Heart right ventricle (tissue), 16 donors: ENCODE measurements around the gene GALNT14. TPM values are rescaled to one million over a fixed set of nuclear protein-coding genes. Genes with fewer than 3 reads are reported as not detected.

Source experiments
- ATAC-seq, 8 donors: fragments of 200-7000 bp; cut with Tn5 transposase; one replicate each; pipeline ENCODE4 v1.9.1; 2020; ENCODE audit warnings: mild to moderate bottlenecking in 8 of 8, moderate library complexity in 8 of 8, moderate number of reproducible peaks in 1 of 8
- DNase-seq, 2 donors: peaks; one replicate each; pipeline ENCODE4 v3.0.0-alpha.2; 2020
- H3K27ac ChIP-seq, 10 donors: fragments of 200-600 bp; sonication (generic) in 2 of 10; one replicate each; pipeline versions ENCODE4 v1.5.0 to v1.8.0; 2020 to 2022; ENCODE audit warnings: mild to moderate bottlenecking in 3 of 10
- H3K27me3 ChIP-seq, 7 donors: fragments of 200-600 bp; one replicate each; pipeline ENCODE4 v1.8.0; 2021 to 2022; ENCODE audit warnings: mild to moderate bottlenecking in 2 of 7
- H3K36me3 ChIP-seq, 9 donors: fragments of 200-600 bp; sonication (generic) in 1 of 9; one replicate each; pipeline versions ENCODE4 v1.5.0 to v1.8.0; 2020 to 2022; ENCODE audit warnings: mild to moderate bottlenecking in 2 of 9
- H3K4me1 ChIP-seq, 9 donors: fragments of 200-600 bp; sonication (generic) in 1 of 9; one replicate each; pipeline versions ENCODE4 v1.5.0 to v1.8.0; 2020 to 2022; ENCODE audit warnings: mild to moderate bottlenecking in 4 of 9
- H3K4me3 ChIP-seq, 10 donors: fragments of 200-600 bp; sonication (generic) in 2 of 10; one replicate each; pipeline versions ENCODE4 v1.5.0 to v1.8.0; 2020 to 2022; ENCODE audit warnings: mild to moderate bottlenecking in 7 of 10, moderate library complexity in 2 of 10
- H3K9me3 ChIP-seq, 11 donors: fragments of 200-600 bp in 10 of 11; sonication (generic) in 2 of 11; one replicate each; pipeline versions ENCODE4 v1.5.0 to v1.8.0; 2013 to 2022; ENCODE audit warnings: mild to moderate bottlenecking in 2 of 11, control low read depth in 1 of 11, moderate library complexity in 1 of 11
- CTCF ChIP-seq, 9 donors: fragments of 200-600 bp; sonication (generic) in 2 of 9; IDR thresholded peaks; one replicate each; pipeline versions ENCODE4 v1.5.0 to v1.8.0; 2021 to 2022; ENCODE audit warnings: antibody characterized with exemption in 9 of 9, mild to moderate bottlenecking in 5 of 9, moderate library complexity in 1 of 9
- WGBS, 2 donors: extraction: QIAGEN DNeasy Blood & Tissue Kit; methylation state at CpG; one replicate each; pipeline ENCODE4 v1.1.7; 2013; ENCODE audit warnings: inconsistent platforms in 1 of 2; 5-methylcytosine and 5-hydroxymethylcytosine counted together
- intact Hi-C, 10 donors: fragments of 100-400 bp; cut with DNase I; formaldehyde crosslinking; loops; one replicate each; pipeline versions ENCODE4 v1.11.1 to v1.14.2; 2022
- polyA plus RNA-seq, 2 donors: library from polyadenylated mRNA; stranded (reverse); fragments of 200-250 nt; gene quantifications; one replicate each; pipeline ENCODE4 v1.2.3, GENCODE V29; 2013
- total RNA-seq, 10 donors: library from RNA; stranded (reverse); fragmentation: NEBNext Ultra II Directional in 3 of 10; extraction: Animal tissue kit (Norgen Biotek cat#: 25700) in 3 of 10; gene quantifications; one replicate each; pipeline versions ENCODE4 v1.2.1 to v1.2.4, GENCODE V29; 2021 to 2023
- donor health status: Arrhythmogenic right ventricular cardiomyopathy.
- donor health status: ischemic (EF 13 %, LVEDD 7.1; RV severe dilation, severe dysfunction).
- donor health status: healthy with polysubstance abuse.
- donor health status: DM: no; HTN: yes; CAD: no.
- donor health status: DM: no; HTN: no; CAD: no.
- donor health status: ischemic (EF 25% LVEDD 6.9; RV normal size, moderate dysfunction).
- donor health status: ischemic (EF 25% LVEDD 5.7; RV mildly dilated, moderate dysfunction).
- donor health status: healthy.
- donor health status: DM: yes; HTN: yes; CAD: no.
- donor health status: Ischemic cardiomyopathy.
- donor health status: ischemic (EF 35%, LVEDD 5.7; RV mildly dilated, moderate dysfunction).
- donor health status: nonischemic (EF 11% LVEDD 7.7; RV severe dilation, severe dysfunction).
- donor health status: DM: yes; HTN: yes; CAD: no.
- donor health status: PGD.
- donor health status: ischemic (EF 29% LVEDD 5.4; RV normal size, mild dysfunction).
- donor health status: nonischemic (EF 23%, LVEDD 6.1; RV moderate dilation, normal function).

The GALNT14 gene
- total and polyA plus RNA-seq, 12 donors, result 0.17 to 1.4 (median 0.63) TPM; not detected in 2

GRCh38 chr2:31011587-31011986 lies 126.7 kb downstream of the GALNT14 start:
- Histone ChIP-seq H3K27me3 (peaks cover 0 to 27% (median 5%) of the 10 kb centered on the region in 7 donors), H3K4me1 (no peaks in the 10 kb centered on the region), H3K4me3 (no peak overlapping the region), H3K36me3 (no peaks in the 10 kb centered on the region), H3K9me3 (no peaks in the 10 kb centered on the region), H3K27ac (no peak overlapping the region)
- no peak for TF ChIP-seq CTCF (IDR thresholded peaks at IDR 0.05)
- ATAC-seq (no peak), DNase-seq (no peak)
- intact Hi-C loops, result no loop called here
- 75 to 92% methylated on average over 6 of the region's 6 CpGs for WGBS, 2 donors

GRCh38 chr2:31008561-31009114 lies 129.6 kb downstream of the GALNT14 start:
- Histone ChIP-seq H3K4me3 (no peak overlapping the region), H3K27me3 (peaks cover 0 to 30% (median 5%) of the 10 kb centered on the region in 7 donors), H3K27ac (no peak overlapping the region), H3K36me3 (no peaks in the 10 kb centered on the region), H3K9me3 (no peaks in the 10 kb centered on the region), H3K4me1 (peaks cover 0 to 8% (median 0%) of the 10 kb centered on the region in 9 donors)
- intact Hi-C loops, result no loop called here
- no peak for TF ChIP-seq CTCF (IDR thresholded peaks at IDR 0.05)
- ATAC-seq (no peak), DNase-seq (no peak)
- WGBS, 2 donors, result 45 to 57% methylated on average over 12 of the region's 12 CpGs

- Histone ChIP-seq H3K27ac (no peak overlapping the region), H3K9me3 (no peaks in the 10 kb centered on the region), H3K27me3 (peaks cover 0 to 16% (median 0%) of the 10 kb centered on the region in 7 donors), H3K4me3 (no peak overlapping the region), H3K4me1 (peaks cover 0 to 8% (median 0%) of the 10 kb centered on the region in 9 donors), H3K36me3 (no peaks in the 10 kb centered on the region)
- TF ChIP-seq CTCF (IDR thresholded peaks at IDR 0.05), result no peak
- intact Hi-C loops, result no loop called here
- ATAC-seq (no peak), DNase-seq (no peak)
Measured at GRCh38 chr2:31004257-31004656, 134.0 kb downstream of the GALNT14 start.

GRCh38 chr2:31003749-31004148 lies 134.5 kb downstream of the GALNT14 start:
- 58 to 69% methylated on average over 8 of the region's 8 CpGs for WGBS, 2 donors
- H3K4me1 ChIP-seq, result peaks cover 0 to 8% (median 0%) of the 10 kb centered on the region in 9 donors
- no peaks in the 10 kb centered on the region for H3K36me3 ChIP-seq
- H3K27ac ChIP-seq, result no peak overlapping the region
- peaks cover 0 to 16% (median 0%) of the 10 kb centered on the region in 7 donors for H3K27me3 ChIP-seq
- DNase-seq (no peak), ATAC-seq (no peak)
- intact Hi-C loops, result no loop called here
- H3K4me3 ChIP-seq, result no peak overlapping the region
- no peaks in the 10 kb centered on the region for H3K9me3 ChIP-seq
- TF ChIP-seq CTCF (IDR thresholded peaks at IDR 0.05), result no peak
